Type B pancreatic cell (in vitro differentiated cells): Measurements from ENCODE around the gene GAREM1. TPM values are rescaled to one million over a fixed set of nuclear protein-coding genes. Genes with fewer than 3 reads are reported as not detected.

Source experiments
- DNase-seq: peaks from one replicate; pipeline ENCODE4 v3.0.0; 2021; ENCODE audit warnings: mixed read lengths; ENCODE audit not compliant: unreplicated experiment; ENCODE audit errors: extremely low spot score
- H3K27ac Mint-ChIP-seq: 2 replicates; pipeline ENCODE4 v1.8.0; 2021; ENCODE audit warnings: mild to moderate bottlenecking, mixed read lengths
- H3K27me3 Mint-ChIP-seq: 2 replicates; pipeline ENCODE4 v1.8.0; 2021; ENCODE audit warnings: mixed read lengths
- H3K36me3 Mint-ChIP-seq: 2 replicates; pipeline ENCODE4 v1.8.0; 2021; ENCODE audit warnings: mixed read lengths
- H3K4me1 Mint-ChIP-seq: one replicate; pipeline ENCODE4 v1.8.0; 2021; ENCODE audit warnings: mixed read lengths; ENCODE audit not compliant: unreplicated experiment
- H3K4me3 Mint-ChIP-seq: 2 replicates; pipeline ENCODE4 v1.8.0; 2021; ENCODE audit warnings: mild to moderate bottlenecking, mixed read lengths
- H3K9me3 Mint-ChIP-seq: 2 replicates; pipeline ENCODE4 v1.8.0; 2021; ENCODE audit warnings: mixed read lengths
- total RNA-seq: library from RNA; stranded (reverse); gene quantifications from 2 replicates; pipeline ENCODE4 v1.2.1, GENCODE V29; 2021; ENCODE audit warnings: low replicate concordance
- TF ChIP-seq, protein P1 (sequence below): fragments of 200-600 bp; sonication (generic); conservative IDR thresholded peaks from 2 replicates; pipeline ENCODE4 v1.5.0; 2021; ENCODE audit warnings: antibody characterized with exemption, mild to moderate bottlenecking

GAREM1 gene
- total RNA-seq, 1 donor from 2014 or later: 17.8 TPM

- H3K36me3 Mint-ChIP-seq: peaks cover 4% of the 10 kb centered on the region
- no peak overlapping the region for H3K27ac Mint-ChIP-seq
- H3K9me3 Mint-ChIP-seq: peaks cover 4% of the 10 kb centered on the region
- TF ChIP-seq, protein P1, sequence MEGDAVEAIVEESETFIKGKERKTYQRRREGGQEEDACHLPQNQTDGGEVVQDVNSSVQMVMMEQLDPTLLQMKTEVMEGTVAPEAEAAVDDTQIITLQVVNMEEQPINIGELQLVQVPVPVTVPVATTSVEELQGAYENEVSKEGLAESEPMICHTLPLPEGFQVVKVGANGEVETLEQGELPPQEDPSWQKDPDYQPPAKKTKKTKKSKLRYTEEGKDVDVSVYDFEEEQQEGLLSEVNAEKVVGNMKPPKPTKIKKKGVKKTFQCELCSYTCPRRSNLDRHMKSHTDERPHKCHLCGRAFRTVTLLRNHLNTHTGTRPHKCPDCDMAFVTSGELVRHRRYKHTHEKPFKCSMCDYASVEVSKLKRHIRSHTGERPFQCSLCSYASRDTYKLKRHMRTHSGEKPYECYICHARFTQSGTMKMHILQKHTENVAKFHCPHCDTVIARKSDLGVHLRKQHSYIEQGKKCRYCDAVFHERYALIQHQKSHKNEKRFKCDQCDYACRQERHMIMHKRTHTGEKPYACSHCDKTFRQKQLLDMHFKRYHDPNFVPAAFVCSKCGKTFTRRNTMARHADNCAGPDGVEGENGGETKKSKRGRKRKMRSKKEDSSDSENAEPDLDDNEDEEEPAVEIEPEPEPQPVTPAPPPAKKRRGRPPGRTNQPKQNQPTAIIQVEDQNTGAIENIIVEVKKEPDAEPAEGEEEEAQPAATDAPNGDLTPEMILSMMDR: no peak
- H3K4me3 Mint-ChIP-seq: no peak overlapping the region
- H3K27me3 Mint-ChIP-seq: no peaks in the 10 kb centered on the region
- no peak for DNase-seq
- peaks cover 9% of the 10 kb centered on the region for H3K4me1 Mint-ChIP-seq
These were observed 47.5 kb downstream of the GAREM1 start for GRCh38 chr18:32422978-32423740.

- TF ChIP-seq, protein P1: no peak
- peaks cover 9% of the 10 kb centered on the region for H3K4me1 Mint-ChIP-seq
- peaks cover 8% of the 10 kb centered on the region for H3K9me3 Mint-ChIP-seq
- no peak overlapping the region for H3K4me3 Mint-ChIP-seq
- no peak for DNase-seq
- no peaks in the 10 kb centered on the region for H3K27me3 Mint-ChIP-seq
- H3K27ac Mint-ChIP-seq: no peak overlapping the region
- peaks cover 8% of the 10 kb centered on the region for H3K36me3 Mint-ChIP-seq
These were observed 48.5 kb downstream of the GAREM1 start for GRCh38 chr18:32422201-32422600.

- Mint-ChIP-seq H3K4me1 (peaks cover 6% of the 10 kb centered on the region), H3K27ac (no peak overlapping the region), H3K36me3 (peaks cover 10% of the 10 kb centered on the region), H3K27me3 (no peaks in the 10 kb centered on the region), H3K4me3 (no peak overlapping the region), H3K9me3 (peaks cover 8% of the 10 kb centered on the region)
- TF ChIP-seq, protein P1: no peak
- DNase-seq: no peak
These were observed 50.5 kb downstream of the GAREM1 start for GRCh38 chr18:32420084-32420750.

DNA sequence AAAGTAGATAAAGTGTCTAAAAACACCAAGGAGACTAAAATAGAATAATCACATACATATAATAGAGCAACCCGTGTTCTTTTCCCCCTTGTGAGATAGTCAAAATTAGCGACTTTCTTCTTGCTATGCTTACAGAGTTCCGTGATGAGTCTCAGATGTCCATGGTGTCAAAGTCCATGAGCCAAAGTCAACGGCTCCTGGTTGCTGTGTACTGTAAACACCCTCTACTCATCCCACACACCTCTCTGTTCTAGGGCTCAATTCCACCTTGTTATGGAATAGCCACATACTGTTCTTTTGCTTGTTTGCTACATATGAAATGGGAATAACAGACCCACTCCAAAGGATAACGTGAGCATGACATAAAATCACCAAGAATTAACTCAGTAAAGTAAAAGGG, 52.5 kb downstream of the GAREM1 start:
- Mint-ChIP-seq H3K4me3 (no peak overlapping the region), H3K27me3 (no peaks in the 10 kb centered on the region), H3K4me1 (peaks cover 5% of the 10 kb centered on the region), H3K9me3 (peaks cover 8% of the 10 kb centered on the region), H3K27ac (no peak overlapping the region), H3K36me3 (peaks cover 10% of the 10 kb centered on the region)
- TF ChIP-seq, protein P1: no peak
- no peak for DNase-seq

DNA sequence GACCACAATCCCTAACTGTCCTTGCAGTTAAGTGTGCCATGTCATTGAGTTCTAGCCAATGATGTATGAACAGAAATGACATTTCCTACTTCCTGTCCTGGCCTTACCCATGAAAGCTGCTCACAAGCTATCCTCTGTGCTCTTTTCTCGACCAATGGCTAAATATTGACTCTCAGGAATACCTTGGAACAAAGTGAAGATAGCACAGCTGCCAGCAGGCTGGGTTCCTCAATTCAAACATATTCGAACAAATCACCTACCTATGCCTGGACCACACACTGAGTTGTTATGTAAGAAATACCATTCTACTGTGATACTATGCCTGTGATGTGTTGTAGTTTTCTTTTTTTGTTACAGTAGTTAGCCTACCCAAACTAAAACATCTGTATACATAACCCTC, 65.1 kb downstream of the GAREM1 start:
- H3K4me3 Mint-ChIP-seq: no peak overlapping the region
- H3K36me3 Mint-ChIP-seq: peaks cover 3% of the 10 kb centered on the region
- H3K9me3 Mint-ChIP-seq: no peaks in the 10 kb centered on the region
- TF ChIP-seq, protein P1: no peak
- no peak for DNase-seq
- H3K27me3 Mint-ChIP-seq: no peaks in the 10 kb centered on the region
- no peaks in the 10 kb centered on the region for H3K4me1 Mint-ChIP-seq
- H3K27ac Mint-ChIP-seq: no peak overlapping the region
